ENCODE measurements around the gene TNS3.

The TNS3 gene

GRCh38 chr7:47565640-47566250 is 16.2 kb downstream of the TNS3 start:
- no peak for DNase-seq (ENCODE audit: low read depth, low spot score)

GRCh38 chr7:47563521-47563920 is 18.4 kb downstream of the TNS3 start:
- DNase-seq (ENCODE audit: low read depth, low spot score) = no peak

- DNase-seq (ENCODE audit: low read depth, low spot score) = no peak
These were observed 20.0 kb downstream of the TNS3 start for GRCh38 chr7:47561715-47562446.

- DNase-seq (ENCODE audit: low read depth, low spot score) = no peak
These were observed 22.3 kb downstream of the TNS3 start for GRCh38 chr7:47559306-47560220.

- peak; percentile 96 for DNase-seq (ENCODE audit: low read depth, low spot score)
These were observed 23.9 kb downstream of the TNS3 start for GRCh38 chr7:47557694-47558670.

GRCh38 chr7:47557317-47557693 is 24.6 kb downstream of the TNS3 start:
- DNase-seq (ENCODE audit: low read depth, low spot score) = no peak

- no peak for DNase-seq (ENCODE audit: low read depth, low spot score)
These were observed 25.3 kb downstream of the TNS3 start for GRCh38 chr7:47556511-47557180.

- DNase-seq (ENCODE audit: low read depth, low spot score) = no peak
These were observed 28.6 kb downstream of the TNS3 start for GRCh38 chr7:47553309-47553708.

- no peak for DNase-seq (ENCODE audit: low read depth, low spot score)
These were observed 29.3 kb downstream of the TNS3 start for GRCh38 chr7:47552621-47553020.

- no peak for DNase-seq (ENCODE audit: low read depth, low spot score)
These were observed 30.1 kb downstream of the TNS3 start for GRCh38 chr7:47551668-47552440.

- no peak for DNase-seq (ENCODE audit: low read depth, low spot score)
These were observed 31.0 kb downstream of the TNS3 start for GRCh38 chr7:47550788-47551470.

GRCh38 chr7:47549916-47550315 is 32.0 kb downstream of the TNS3 start:
- no peak for DNase-seq (ENCODE audit: low read depth, low spot score)

- DNase-seq (ENCODE audit: low read depth, low spot score) = no peak
These were observed 32.5 kb downstream of the TNS3 start for GRCh38 chr7:47549397-47549796.

GRCh38 chr7:47548546-47548945 is 33.4 kb downstream of the TNS3 start:
- no peak for DNase-seq (ENCODE audit: low read depth, low spot score)

GRCh38 chr7:47546733-47547494 is 35.0 kb downstream of the TNS3 start:
- no peak for DNase-seq (ENCODE audit: low read depth, low spot score)

GRCh38 chr7:47546171-47546570 is 35.7 kb downstream of the TNS3 start:
- DNase-seq (ENCODE audit: low read depth, low spot score) = no peak

GRCh38 chr7:47544416-47544815 is 37.5 kb downstream of the TNS3 start:
- no peak for DNase-seq (ENCODE audit: low read depth, low spot score)

GRCh38 chr7:47543714-47544113 is 38.2 kb downstream of the TNS3 start:
- DNase-seq (ENCODE audit: low read depth, low spot score) = no peak

GRCh38 chr7:47543056-47543455 is 38.9 kb downstream of the TNS3 start:
- DNase-seq (ENCODE audit: low read depth, low spot score) = no peak

Measured in ELF-1 (cell line).